ENCODE measurements around the gene GRP.

The GRP gene

DNA sequence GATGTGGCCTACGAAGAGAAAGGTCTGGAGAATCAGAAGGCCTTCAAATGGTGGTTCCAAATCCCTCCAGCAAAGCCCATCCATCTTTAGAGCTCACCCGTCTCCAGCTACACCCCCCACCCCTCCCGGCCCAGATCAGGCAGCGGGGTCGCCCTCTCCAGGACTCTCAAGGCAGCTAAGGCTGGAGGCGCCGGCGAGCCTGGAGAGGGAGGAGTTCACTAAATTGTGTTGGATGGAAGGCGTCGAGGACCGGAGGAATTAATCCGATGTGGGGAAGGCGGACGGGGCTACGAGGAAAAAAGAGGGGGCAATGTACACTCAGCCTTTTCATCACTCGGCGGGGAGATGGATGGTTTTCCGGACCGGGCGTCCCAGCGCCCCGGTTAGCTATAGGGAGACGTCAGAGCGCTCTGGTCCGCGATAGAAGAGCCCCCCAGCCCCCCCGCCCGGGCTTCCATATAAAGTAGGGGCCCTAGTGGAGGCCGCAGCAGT lies at the start of gene GRP:
TSS of gene GRP (plus strand) at position 487 of the 492 bp plus-strand sequence. CDS start 108 bp downstream, outside the sequence.
- no peak for DNase-seq

DNA sequence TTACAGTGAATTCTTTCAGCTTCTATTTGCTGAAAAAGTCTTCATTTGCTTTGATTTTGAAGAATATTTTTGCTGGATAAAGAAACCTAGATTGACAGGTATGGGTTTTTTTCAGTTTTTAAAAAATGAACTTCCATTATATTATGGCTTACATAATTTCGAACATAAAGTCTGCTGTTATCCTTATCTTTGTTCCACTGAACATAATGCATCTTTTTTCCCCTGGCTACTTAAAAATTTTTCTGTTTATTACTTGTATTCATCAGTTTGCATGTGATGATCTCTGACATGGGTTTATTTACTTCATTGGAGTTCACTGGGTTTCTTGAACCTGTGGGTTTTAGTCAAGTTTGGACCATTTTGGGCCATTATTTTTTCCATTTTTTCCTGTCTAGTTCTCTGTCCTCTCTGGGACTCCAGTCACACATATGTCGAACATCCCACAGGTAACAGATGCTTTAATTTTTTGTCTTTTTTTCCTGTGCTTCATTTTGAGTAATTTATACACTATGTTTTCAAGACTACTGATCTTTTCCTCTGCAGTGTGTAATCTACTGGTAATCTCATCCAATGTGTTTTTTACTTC lies 47.2 kb upstream of the GRP start:
- DNase-seq: no peak

DNA sequence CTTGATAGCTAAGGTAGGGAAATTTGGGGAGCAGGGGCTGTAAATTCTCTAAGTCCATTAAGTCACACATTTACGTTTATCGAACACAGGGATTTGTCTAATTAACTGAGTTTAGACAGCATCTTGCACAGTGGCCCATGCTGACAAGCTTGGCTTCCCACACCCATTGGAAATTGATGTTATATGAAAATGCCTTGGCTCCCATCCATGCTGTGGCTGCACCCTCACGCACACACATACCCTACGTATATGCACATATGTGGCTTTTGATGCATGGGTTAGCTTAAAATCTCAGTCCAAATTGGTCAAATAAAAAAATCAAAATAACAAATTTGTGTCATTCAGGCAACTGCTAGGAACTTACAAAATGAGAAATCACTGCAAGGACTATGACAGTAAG lies 42.5 kb upstream of the GRP start:
- no peak for DNase-seq

DNA sequence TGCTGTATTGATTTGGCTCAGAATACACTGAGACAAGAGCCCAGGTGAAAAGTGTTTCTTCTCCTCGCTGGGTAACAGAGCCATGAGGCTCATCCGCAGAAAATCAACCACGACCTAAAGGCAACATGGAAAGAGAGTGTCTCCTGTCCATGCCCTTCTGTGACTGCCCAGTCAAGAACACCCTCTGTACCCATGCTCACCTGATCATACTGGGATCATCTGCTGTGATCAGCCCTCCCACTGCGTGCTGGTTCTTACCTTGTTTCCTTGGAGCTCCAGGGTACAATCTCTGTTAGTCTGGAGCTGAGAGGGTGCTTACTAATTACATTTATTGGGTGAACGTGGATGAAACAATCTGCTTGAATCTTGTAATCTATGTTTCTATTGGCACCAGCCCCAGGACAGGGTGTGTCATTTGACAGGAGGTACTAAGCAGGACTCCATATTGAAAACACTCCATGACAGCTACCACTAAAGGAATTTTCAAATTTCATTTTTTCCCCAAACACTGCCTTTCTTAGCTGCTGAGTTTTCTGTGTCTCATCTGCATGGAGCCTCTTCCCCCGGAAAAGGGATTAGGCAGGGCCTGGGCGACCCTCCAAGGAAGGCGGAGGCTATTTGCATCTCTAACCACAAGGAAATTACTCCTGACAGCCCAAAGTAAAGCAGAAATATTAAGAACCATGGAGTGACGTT lies 39.7 kb upstream of the GRP start:
- no peak for DNase-seq

DNA sequence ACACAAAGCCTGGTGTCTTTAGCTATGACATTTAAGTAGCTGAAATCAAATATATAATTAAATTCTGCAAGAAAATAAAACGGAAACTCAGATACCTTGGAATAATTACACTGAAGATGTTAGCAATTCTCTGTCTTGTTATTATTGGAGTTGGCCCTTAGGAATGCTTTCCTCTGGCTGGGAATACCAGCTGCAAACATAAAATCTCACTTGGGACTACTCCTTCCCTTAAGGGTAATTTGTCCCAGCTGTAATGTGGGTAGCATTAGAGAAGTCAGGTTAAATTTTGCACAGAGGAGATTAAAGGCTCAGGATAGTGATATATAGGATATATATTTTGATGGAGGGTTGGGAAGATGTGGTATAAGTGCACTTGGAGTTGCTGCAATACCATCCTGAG lies 37.3 kb upstream of the GRP start:
- no peak for DNase-seq

DNA sequence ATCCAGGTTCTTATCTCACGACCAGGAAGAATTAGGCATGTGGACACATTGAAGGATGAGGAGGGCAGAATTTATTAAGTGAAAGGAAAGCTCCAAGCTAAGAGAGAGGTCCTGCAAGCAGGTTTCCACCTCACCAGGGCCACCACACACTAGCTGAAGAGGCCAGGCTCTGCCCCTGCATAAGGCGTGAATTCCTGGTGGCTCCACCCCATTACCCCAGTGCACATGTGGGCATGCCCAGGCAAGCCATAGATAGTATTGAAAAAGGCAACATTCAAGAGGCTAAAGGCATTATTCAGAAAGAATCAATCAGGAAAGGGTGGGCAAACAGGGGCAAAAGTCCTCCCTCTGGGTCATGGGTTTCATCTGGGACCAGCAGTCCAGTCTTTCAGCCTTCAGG lies 30.9 kb upstream of the GRP start:
- no peak for DNase-seq

DNA sequence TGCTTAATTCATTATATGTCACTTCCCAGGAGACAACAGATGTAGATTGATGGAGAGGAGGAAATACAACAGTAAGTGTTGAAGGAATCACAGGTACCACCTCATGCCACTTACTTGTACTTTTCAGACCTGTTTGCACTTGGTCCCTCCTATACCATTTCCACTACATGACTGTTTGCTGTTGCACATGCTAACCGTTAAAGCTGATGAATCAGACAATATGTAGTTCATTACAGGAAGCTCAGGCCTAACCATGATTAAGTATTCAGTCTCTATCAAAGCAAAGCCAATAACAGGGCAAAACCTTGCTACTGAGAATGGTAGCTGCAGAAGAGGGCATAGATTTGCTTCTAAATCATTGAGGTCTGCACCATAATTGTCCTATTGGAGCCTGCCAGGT lies 30.2 kb upstream of the GRP start:
- DNase-seq: no peak

DNA sequence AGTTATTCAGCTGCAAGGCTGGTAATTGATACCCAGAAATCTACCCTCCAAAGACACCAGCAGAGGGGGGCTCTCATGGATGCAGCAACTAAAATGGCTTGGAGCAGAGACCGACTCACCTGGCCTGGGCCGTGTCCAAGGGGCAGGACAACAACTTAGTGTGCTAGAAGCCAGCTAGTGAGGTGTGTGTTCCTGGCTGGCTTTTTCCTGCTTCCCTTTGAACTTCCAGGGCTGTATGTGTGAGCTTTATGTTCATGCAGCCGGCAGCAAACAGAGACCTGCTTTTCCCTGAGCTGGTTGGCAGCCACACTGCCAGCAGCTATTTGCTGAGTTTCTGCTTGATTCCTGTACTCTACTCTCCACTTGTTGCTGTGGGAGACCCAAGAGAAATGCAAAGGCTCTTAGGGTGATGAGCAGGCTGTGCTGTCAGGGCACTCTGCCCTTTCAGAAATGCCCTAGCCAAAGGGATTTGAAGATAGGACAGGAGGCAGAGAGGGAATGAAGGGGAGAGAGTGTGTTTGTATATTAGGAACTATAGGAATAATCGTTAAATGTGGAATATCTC lies 23.7 kb upstream of the GRP start:
- no peak for DNase-seq

DNA sequence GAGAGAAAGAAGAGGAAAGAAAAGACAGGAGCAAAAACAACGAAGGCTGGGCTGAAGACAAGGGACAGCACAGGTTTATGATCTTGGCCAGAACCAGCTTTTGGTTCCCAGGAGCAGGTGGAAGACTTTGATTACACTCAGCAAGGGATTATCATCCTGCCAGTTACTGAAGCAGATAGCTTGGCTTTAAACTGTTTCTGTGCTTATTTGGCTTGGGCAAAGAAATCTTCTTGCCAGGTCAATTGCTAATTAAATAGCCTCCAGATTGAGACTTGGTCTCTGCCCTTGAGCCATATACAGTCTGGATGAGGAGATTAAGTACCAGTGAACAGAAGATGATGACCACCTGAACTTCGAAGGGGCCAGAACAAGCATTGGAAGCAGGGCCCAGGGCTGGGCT lies 22.3 kb upstream of the GRP start:
- no peak for DNase-seq

DNA sequence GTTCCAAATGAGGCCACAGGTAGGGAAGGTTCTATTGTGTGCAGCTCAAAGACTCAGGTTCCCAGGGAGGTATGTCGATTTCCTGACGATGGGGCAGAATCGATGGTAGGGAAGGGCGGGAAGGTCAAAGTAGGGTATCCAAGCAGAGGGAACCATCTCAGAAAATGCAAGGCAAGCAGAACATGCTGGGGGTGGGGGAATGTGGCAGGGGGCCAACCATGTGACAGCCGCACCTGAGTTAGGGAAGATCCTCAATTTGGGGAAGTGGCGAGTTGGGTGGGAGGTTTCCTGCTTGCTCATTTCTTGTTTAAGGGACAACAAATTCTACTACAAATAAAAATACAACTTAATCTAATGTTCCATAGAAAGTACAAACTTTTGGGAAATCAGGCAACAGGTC lies 21.7 kb upstream of the GRP start:
- no peak for DNase-seq

DNA sequence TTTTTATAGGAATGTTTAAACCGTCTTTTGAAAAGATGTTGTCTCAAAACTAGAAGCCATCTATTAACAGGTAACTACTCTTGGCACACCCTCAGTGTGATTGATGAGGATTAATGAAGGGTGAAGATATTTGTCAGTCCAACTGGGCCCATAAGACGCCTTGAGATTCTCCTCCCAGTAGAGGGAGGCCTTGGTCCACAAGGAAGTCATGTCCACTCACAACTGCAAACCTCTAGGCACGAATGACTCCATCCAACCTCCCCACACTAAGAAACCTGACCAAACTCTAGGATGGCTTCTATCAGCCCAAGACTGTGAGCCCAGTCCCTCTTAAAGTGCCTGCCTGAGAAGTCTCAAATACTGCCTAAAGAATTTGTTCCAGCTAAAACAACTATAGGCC lies 19.2 kb upstream of the GRP start:
- no peak for DNase-seq

DNA sequence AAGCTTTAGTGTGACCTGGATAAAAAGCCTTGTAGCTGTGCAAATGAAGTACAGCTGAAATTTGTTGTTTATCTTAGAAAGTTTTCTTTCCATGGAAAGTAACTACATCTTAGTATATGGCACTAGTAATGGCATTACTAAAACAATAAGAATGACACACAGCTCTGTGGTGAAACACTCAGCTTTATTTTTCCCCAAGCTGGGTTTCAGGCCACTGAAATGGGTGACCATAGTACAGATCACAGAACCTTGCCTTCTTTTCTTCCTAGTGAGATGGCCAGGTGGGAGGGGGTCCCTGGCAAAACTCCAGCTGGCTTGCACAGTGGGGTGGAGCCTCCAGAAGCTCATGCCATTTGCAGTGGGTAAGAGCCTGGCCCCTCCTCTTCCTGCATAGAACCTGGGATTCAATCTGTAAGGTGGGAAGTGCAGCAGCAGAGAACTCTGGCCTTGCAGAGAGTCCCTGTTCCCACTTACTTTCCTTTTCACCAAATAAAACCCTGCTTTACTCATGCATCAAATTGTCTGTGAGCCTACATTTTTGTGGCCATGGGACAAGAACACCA lies 17.6 kb upstream of the GRP start:
- DNase-seq: no peak

DNA sequence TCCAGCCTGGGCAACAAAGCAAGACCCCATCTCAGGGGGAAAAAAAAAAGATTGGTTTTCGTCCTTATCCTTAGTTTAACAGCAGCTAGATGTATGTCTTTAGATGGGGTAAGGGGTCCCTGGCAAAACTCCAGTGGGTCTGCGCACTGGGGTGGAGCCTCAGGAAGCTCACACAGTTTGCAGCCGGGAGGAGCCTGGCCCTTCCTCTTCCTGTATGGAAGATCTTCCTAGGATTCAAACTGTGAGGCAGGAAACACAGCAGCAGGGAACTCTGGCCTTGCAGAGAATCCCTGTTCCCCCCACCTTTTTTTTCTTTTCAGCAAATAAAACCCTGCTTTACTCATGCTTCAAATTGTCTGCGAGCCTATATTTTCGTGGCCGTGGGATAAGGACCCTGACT lies 12.5 kb upstream of the GRP start:
- no peak for DNase-seq

DNA sequence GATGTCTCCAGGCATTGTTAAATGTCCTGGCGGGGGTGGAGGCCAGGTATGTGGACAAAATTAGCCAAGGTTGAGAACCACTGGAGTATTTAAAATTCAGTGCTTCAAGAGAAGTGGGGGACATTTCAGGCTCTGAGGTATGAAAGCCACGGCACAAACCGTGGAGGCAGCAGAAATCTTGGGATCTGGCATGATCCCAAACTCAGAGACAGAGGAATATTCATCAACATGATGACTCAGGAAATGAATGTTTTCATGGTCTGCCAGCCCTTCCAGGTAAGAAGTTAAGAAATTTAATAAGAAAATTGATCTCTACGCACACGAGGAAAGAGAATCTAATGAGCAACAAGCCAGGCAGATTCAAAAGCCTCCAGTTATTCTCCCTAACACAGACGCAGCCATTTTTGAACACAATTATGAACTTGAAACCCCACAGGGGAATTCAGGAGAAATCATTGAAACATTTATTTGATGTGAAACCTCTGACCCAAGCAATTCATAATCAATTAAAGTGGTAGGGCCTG lies 11.3 kb upstream of the GRP start:
- DNase-seq: no peak

DNA sequence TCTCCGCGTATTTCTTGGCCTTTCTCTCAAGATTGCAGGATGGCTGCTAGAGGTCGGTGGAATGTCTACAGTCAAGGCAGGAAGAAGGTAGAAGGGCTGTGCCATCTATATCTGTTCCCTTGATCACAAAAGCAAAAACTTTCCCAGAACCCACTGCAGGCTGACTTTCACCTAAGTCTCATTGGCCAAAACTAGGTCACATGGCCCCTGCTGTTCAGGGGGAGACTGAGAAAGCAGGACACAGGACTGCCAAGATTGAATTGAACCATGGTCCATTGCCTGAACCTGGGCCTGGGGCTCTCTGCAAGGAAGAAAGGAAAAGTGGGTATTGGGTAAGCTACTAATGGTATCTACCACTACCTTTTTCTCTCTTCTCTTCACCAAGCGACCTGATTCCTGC lies 9.7 kb upstream of the GRP start:
- no peak for DNase-seq

DNA sequence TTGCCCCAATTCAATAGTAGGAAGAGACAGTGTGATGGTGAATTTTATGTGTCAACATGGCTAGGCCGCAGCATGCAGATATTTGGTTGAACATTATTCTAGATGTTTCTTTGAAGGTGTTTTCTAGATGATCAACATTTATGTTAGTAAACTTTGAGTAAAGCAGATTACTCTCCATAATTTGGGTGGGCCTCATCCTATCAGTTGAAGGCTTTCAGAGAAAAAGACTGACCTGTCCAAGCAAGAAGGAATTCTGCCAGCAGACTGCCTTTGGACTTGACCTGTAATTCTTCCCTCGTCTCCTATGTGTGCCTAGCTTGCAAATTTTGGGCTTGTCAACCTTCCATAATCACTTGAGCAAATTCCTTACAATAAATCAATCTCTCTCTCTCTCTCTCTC lies 8.3 kb upstream of the GRP start:
- no peak for DNase-seq

DNA sequence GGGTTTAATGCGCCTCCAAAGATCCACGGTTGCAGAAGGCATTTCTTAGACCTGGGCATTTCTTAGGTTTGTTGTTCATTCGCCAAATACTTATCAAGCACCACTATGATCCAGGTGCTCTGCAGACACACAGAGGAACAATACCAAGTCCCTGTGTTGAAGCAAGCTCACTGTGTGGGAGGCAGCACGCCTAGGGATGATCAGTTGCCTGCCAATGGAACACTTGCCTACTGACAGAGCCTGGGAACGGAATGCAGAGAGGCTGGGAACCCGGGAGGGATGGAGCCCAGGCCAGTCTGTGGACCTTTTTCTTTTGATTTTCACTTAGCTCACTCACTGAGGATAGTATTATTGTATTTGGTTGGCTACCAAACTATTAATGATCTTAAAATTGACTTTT lies 1.9 kb upstream of the GRP start:
- no peak for DNase-seq

DNA sequence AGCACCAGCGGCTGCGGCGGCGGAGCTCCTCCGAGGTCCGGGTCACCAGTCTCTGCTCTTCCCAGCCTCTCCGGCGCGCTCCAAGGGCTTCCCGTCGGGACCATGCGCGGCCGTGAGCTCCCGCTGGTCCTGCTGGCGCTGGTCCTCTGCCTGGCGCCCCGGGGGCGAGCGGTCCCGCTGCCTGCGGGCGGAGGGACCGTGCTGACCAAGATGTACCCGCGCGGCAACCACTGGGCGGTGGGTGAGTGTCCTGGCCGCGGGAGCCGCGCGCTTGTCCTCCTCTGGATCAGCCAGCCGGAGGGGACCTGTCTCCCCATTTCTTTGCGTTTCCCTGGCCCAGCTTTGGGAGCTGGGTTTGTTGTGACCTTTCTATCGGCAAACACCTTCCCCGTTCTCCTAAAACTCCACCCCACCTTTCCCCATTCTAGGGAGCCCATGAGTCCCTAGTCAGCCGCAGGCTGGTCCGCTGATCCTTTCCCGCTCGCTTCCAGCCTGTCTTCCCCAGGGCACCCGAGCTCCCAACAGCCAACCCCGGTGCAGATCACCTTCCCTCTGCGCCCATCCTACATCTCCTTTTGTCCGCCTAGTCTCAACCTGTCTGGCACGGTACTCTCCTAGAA lies 316 bp downstream of the GRP start:
- no peak for DNase-seq

DNA sequence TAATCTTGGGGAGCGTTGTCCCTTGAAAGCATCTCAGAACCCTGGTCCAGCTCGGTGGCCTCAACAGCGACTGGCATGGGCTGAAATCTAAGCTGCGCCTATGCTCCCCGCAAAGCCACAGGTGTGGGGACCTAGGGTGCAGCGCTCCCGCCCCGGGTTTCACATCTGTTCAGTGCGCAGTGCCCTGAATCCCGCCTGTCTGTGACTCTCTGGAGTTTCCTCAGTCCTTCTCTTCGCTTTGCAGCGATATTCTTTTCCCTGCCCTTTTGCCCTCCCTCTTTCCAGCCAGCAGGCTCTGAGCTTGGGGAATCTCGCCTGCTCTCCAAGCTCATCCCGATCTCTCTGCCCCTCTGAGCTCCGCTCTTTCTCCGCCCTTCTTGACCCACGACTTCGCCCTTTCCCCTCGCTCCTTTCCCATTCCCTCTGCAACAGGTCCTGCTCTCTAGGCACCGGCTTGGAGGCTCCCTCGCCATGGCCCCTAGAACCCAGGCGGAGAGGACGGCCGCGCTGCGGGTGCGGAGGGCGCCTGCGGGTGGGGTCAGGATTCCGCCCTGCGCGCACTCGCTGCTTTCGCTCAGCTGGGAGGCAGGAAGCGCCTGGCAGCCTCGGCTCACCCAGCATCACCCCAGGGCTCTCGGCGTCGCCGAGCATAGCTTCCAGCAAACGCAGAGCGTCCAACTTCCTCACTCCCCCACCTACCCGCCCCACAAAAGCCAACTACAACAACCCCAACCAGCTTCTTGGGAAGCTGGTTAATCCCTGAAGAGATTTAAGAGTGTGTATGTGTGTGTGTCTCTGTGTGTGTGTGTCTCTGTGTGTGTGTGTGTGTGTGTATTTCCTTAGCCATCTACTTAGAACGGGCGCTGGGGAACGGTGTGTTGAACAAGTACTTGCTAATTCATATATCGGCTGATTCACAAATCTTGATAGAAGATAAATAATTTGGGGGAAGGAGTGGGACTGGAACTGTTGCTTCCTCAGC lies 1.1 kb downstream of the GRP start:
- DNase-seq: no peak

DNA sequence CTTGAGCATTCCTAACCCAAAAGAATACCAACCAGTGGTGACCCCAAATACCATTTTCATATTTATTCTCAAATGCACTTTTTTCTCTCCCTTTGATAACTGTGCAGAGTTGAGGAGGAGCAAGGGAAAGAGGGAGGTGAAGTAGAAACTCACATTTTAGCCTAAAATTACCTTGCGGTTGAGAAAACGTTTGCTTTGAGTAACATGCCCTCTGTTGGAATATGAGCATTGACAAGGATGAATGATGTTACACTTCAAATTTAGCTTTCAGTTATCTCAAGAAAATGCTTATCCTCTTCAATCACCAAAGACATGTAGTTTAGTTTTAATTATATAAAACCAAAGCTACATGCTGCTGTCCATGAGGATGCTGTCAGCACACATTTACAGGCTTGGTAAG lies 2.4 kb downstream of the GRP start:
- DNase-seq: no peak

DNA sequence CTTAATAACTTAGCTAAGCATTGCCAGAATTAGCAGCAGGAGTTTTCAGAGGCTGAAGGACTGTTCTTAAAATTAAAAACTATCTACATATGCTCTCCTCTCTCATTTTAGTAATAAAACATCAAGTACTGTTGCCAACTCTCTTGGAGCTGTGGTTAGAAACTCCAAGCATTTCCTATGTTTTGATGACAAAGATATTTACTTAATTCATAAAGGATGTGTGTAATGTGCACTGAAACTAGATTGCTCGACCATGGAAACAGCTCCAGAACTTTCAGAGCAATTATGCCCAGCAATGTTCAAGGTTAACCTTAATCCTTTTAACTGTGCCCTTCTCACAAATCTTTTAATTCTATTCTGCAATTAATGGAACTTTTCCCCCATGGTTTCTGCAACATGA lies 8.4 kb downstream of the GRP start:
- no peak for DNase-seq

DNA sequence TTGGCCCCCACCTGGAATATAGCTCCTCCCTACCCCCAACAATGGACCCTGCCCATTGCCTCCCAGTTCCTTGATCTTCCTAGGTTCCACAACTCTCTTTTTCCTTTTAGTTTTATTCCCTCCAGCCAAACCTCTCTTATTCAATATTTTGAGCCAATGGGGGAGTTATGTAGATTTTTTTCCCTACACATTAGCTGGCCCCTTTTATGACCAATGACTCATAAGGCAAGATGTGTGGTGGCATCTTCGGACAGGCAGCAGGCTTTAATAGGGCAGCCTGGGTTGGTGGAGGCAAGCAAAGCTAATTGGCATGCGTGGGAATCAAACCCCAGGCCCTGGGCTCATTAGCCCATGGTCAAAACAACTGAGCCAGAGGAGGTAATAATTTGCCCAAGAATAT lies 9.2 kb downstream of the GRP start:
- no peak for DNase-seq

Data from NCI-H1048 (cell line).